Fibroblast of pulmonary artery (primary cell): ENCODE measurements around the gene ZNF175.
"Not testable (repeated sequence)": the region's sequence is repeated elsewhere in the genome, so short reads cannot be mapped to it uniquely, and the experiment has no call there.

ENCODE experiments used
- DNase-seq: peaks from one replicate; pipeline ENCODE4 v3.0.0-alpha.2; 2010; ENCODE audit warnings: low read depth
- H3K4me3 ChIP-seq: replicated peaks from 2 replicates; pipeline ENCODE4 v1.5.1; 2011; ENCODE audit warnings: low read depth, mild to moderate bottlenecking, control low read depth, low read length, moderate library complexity
- CTCF ChIP-seq: IDR thresholded peaks from 2 replicates; pipeline ENCODE4 v1.5.1; 2011; ENCODE audit warnings: mild to moderate bottlenecking, control low read depth, low read length, inconsistent platforms; ENCODE audit errors: missing control alignments

The ZNF175 gene

GRCh38 chr19:51628153-51628939 lies 57.3 kb downstream of the ZNF175 start:
- H3K4me3 ChIP-seq: no peak overlapping the region
- DNase-seq: no peak
- no peak for TF ChIP-seq CTCF

GRCh38 chr19:51630315-51630714 lies 59.2 kb downstream of the ZNF175 start, which contains the start of gene SIGLEC5:
Gene SIGLEC5, minus strand, starts transcription at chr19:51630401. Its CDS starts 66 bp downstream, at chr19:51630335.
- DNase-seq, H3K4me3 ChIP-seq: not testable (repeated sequence)

- no peak overlapping the region for H3K4me3 ChIP-seq
- TF ChIP-seq CTCF: no peak
Measured at GRCh38 chr19:51632126-51632525, 61.0 kb downstream of the ZNF175 start.

GRCh38 chr19:51637362-51637978 lies 66.4 kb downstream of the ZNF175 start:
- peak; percentile 37 for TF ChIP-seq CTCF
- no peak overlapping the region for H3K4me3 ChIP-seq
- peak; percentile 11 for DNase-seq

More at GRCh38 chr19:51632126-51632525, 61.0 kb downstream of the ZNF175 start:
- DNase-seq: no peak

- TF ChIP-seq CTCF: no peak
- H3K4me3 ChIP-seq: no peak overlapping the region
- DNase-seq: no peak
Measured at GRCh38 chr19:51639916-51640315, 68.8 kb downstream of the ZNF175 start.

GRCh38 chr19:51640386-51640785 lies 69.3 kb downstream of the ZNF175 start:
- TF ChIP-seq CTCF: no peak
- no peak for DNase-seq
- no peak overlapping the region for H3K4me3 ChIP-seq

GRCh38 chr19:51641648-51642047 lies 70.6 kb downstream of the ZNF175 start:
- no peak overlapping the region for H3K4me3 ChIP-seq
- no peak for TF ChIP-seq CTCF
- no peak for DNase-seq
